HEK293T (cell line): ENCODE data around the gene MAGI2.
A peak's percentile ranks its signal among the peaks of the same experiment; 100 is the strongest.

ENCODE experiments used
- CTCF ChIA-PET: fragments of 350-600 bp; formaldehyde crosslinking; extraction: SDS; loops from one replicate; lab custom pipeline; 2021; ENCODE audit warnings: antibody characterized with exemption, inconsistent platforms; lab: Yijun Ruan, JAX
- POLR2A ChIA-PET: fragments of 350-600 bp; formaldehyde crosslinking; extraction: SDS; loops from one replicate; lab custom pipeline; 2020; ENCODE audit warnings: antibody characterized with exemption, inconsistent platforms; lab: Yijun Ruan, JAX
- DNase-seq: peaks from one replicate; pipeline ENCODE4 v3.0.0; 2012; ENCODE audit warnings: mixed read lengths; ENCODE audit errors: extremely low spot score
- ARNT ChIP-seq: fragments of 450-650 bp; IDR thresholded peaks from 2 replicates; pipeline ENCODE4 v1.6.1; 2017; ENCODE audit warnings: mild to moderate bottlenecking
- BHLHE40 ChIP-seq: fragments of 450-650 bp; IDR thresholded peaks from 2 replicates; pipeline ENCODE4 v1.6.1; 2016; ENCODE audit warnings: mild to moderate bottlenecking, moderate library complexity, borderline replicate concordance
- CTBP1 ChIP-seq: fragments of 450-650 bp; IDR thresholded peaks from 2 replicates; pipeline ENCODE4 v1.6.1; 2016; ENCODE audit warnings: borderline replicate concordance
- ELF4 ChIP-seq: fragments of 450-650 bp; IDR thresholded peaks from 2 replicates; pipeline ENCODE4 v1.6.1; 2017; ENCODE audit warnings: antibody characterized with exemption
- FOXA1 ChIP-seq: fragments of 450-650 bp; IDR thresholded peaks from 2 replicates; pipeline ENCODE4 v1.6.1; 2016; ENCODE audit warnings: mild to moderate bottlenecking
- FOXK2 ChIP-seq: fragments of 450-650 bp; IDR thresholded peaks from 2 replicates; pipeline ENCODE4 v1.6.1; 2016; ENCODE audit warnings: mild to moderate bottlenecking
- FOXM1 ChIP-seq: fragments of 450-650 bp; IDR thresholded peaks from 2 replicates; pipeline ENCODE4 v1.6.1; 2017; ENCODE audit warnings: mild to moderate bottlenecking, borderline replicate concordance
- HDGF ChIP-seq: fragments of 450-650 bp; IDR thresholded peaks from 2 replicates; pipeline ENCODE4 v1.6.1; 2017; ENCODE audit warnings: antibody characterized with exemption, borderline replicate concordance
- L3MBTL2 ChIP-seq: fragments of 450-650 bp; conservative IDR thresholded peaks from 2 replicates; pipeline ENCODE4 v1.6.1; 2016; ENCODE audit warnings: mild to moderate bottlenecking
- LEF1 ChIP-seq: fragments of 450-650 bp; IDR thresholded peaks from 2 replicates; pipeline ENCODE4 v1.6.1; 2017; ENCODE audit warnings: mild to moderate bottlenecking, borderline replicate concordance
- NFRKB ChIP-seq: fragments of 450-650 bp; IDR thresholded peaks from 2 replicates; pipeline ENCODE4 v1.6.1; 2016; ENCODE audit warnings: mild to moderate bottlenecking, moderate library complexity
- SP1 ChIP-seq: fragments of 450-650 bp; IDR thresholded peaks from 2 replicates; pipeline ENCODE4 v1.6.1; 2017
- SUZ12 ChIP-seq: fragments of 450-650 bp; IDR thresholded peaks from 2 replicates; pipeline ENCODE4 v1.6.1; 2016; ENCODE audit warnings: mild to moderate bottlenecking
- TARDBP ChIP-seq: fragments of 450-650 bp; IDR thresholded peaks from 2 replicates; pipeline ENCODE4 v1.6.1; 2016
- ZNF384 ChIP-seq: fragments of 450-650 bp; IDR thresholded peaks from 2 replicates; pipeline ENCODE4 v1.6.1; 2016
- TF ChIP-seq, protein P1 (sequence below): fragments of 450-650 bp; IDR thresholded peaks from 2 replicates; pipeline ENCODE4 v1.6.1; 2016

Gene MAGI2

DNA sequence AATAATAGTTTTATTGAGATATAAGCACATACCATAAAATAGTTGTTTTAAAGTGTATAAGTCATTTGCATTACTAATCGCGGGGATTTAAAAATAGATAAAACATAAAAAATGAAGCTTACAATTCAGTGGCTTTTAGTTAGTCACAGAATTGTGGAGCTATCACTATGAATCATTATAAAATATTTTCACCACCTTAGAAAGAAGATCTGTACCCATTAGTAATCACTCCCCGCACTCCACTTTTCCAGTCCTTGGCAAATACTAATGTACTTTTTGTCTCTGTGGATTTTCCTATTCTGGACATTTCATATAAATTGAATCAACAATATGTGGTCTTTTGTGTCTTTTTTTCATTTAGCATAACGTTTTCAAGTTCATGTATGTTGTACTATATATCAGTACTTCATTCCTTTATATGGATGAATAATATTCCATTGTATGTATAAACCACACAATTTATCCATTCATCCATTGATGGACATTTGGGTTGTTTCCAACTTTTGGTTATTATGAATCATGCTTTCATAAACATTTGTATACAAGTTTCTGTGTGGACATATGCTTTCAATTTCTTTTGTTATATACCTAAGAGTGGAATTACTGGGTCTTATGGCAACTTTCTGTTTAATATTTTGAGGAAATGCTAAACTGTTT lies 162.5 kb downstream of the MAGI2 start:
- TF ChIP-seq SUZ12 = no peak
- no peak for TF ChIP-seq SP1
- TF ChIP-seq HDGF = no peak
- TF ChIP-seq ELF4 = no peak
- TF ChIP-seq, protein P1, sequence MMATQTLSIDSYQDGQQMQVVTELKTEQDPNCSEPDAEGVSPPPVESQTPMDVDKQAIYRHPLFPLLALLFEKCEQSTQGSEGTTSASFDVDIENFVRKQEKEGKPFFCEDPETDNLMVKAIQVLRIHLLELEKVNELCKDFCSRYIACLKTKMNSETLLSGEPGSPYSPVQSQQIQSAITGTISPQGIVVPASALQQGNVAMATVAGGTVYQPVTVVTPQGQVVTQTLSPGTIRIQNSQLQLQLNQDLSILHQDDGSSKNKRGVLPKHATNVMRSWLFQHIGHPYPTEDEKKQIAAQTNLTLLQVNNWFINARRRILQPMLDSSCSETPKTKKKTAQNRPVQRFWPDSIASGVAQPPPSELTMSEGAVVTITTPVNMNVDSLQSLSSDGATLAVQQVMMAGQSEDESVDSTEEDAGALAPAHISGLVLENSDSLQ = no peak
- TF ChIP-seq TARDBP = no peak
- TF ChIP-seq NFRKB = no peak
- TF ChIP-seq ZNF384 = no peak
- TF ChIP-seq LEF1 = no peak
- TF ChIP-seq L3MBTL2 = no peak
- no peak for TF ChIP-seq CTBP1
- TF ChIP-seq ARNT = no peak
- no peak for TF ChIP-seq FOXA1
- no peak for TF ChIP-seq FOXK2
- no peak for TF ChIP-seq BHLHE40
- ChIA-PET CTCF (no interaction called here), POLR2A (no interaction called here)
- no peak for DNase-seq

DNA sequence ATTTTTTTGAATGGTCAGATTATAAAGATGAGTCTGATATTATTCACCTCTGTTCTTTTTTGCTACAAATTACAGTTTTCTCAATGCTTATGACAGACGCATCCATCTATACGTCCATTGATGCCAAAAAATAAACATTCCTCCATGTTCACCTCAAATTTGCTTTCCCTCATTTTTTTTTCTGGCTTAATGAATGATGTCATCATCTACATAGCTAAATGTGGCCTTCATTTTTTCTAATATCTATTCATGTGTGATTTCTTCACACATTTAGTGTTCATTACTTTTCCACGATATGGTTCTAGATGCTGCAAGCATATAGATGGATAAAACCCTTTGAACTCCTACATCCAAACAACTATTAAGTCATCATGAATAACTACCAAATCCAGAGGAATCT lies 163.1 kb downstream of the MAGI2 start:
- CTCF ChIA-PET = no interaction called here
- POLR2A ChIA-PET = no interaction called here
- no peak for TF ChIP-seq FOXM1
- TF ChIP-seq SUZ12 = no peak
- TF ChIP-seq FOXK2 = no peak
- no peak for TF ChIP-seq SP1
- TF ChIP-seq CTBP1 = no peak
- no peak for DNase-seq

DNA sequence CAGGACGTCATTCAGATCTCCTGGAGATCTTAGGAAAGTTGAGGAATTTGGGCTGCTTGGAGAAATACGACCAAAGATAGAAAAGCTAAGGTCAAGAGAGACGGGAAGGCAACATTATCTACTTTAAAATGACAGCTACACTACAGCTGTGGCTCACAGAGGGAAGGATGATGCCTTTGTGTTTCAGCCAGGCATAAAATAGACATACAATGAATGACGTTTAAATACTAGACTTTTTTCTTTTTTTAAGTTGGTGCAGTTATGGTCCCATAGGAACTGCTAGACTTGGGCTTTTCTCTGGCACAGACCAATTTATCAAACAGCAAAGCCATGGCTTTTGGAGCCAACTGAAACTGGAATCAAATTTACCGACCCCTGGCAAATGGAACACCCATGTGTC lies 164.8 kb downstream of the MAGI2 start:
- ChIA-PET POLR2A (no interaction called here), CTCF (interaction anchor here (0.9 to 1.3 kb wide), 2 partner anchors 10 to 453 kb away, joined by 3 to 4 read pairs; no protein-coding TSS in a partner anchor)
- TF ChIP-seq LEF1 (no peak), FOXA1 (no peak), ELF4 (no peak), SUZ12 (no peak), L3MBTL2 (no peak), ZNF384 (no peak), HDGF (no peak), BHLHE40 (no peak), CTBP1 (no peak), NFRKB (no peak), TARDBP (no peak), SP1 (no peak)
- TF ChIP-seq, protein P1 = no peak
- DNase-seq = no peak

DNA sequence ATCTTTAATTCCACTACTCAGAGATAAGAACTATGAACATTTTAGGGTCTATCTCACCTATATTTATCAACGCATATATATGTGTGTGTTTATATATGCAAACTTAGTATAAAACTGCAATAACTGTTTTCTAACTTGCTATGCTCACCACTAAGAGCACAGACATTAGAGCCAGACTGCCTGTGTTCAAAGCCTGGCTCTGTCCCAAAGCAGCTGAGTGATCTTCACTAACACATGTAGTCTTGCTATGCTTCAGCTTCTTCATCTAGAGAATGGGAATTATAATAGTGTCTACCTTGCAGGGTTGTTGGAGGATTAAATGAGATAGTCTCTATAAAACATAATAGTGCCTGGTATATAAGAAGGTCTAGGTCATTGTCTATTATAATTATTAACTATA lies 165.5 kb downstream of the MAGI2 start:
- TF ChIP-seq NFRKB (no peak), TARDBP (no peak), SUZ12 (no peak), ELF4 (no peak), LEF1 (no peak), SP1 (no peak)
- no peak for DNase-seq
- ChIA-PET CTCF (interaction anchor here (1.3 kb wide), 1 partner anchor 10 kb away, joined by 4 read pairs; no protein-coding TSS in a partner anchor), POLR2A (no interaction called here)

DNA sequence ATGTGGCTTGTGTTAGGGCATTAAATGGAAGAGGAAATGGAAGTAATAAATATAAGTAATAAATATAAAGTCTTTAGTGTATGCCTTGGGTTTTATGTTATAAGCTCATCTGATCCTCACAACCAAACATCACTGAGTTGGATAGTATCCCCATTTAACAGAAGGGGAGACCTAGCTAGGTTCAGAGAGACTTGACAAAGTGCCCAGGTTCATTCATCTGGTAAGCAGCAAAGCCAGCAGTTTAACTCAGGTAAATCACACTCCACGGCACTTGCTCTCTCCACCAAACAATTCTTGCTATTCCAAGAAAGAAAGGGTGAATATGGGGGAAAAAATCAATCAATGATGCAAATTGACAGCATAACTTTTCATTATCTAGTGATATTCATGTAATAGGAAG lies 167.3 kb downstream of the MAGI2 start:
- ChIA-PET POLR2A (no interaction called here), CTCF (interaction anchor here (1.4 kb wide), 1 partner anchor 12 kb away, joined by 3 read pairs; no protein-coding TSS in a partner anchor)
- no peak for TF ChIP-seq HDGF
- no peak for TF ChIP-seq ZNF384
- TF ChIP-seq NFRKB = no peak
- TF ChIP-seq SUZ12 = no peak
- no peak for TF ChIP-seq ELF4
- no peak for TF ChIP-seq FOXK2
- no peak for TF ChIP-seq L3MBTL2
- TF ChIP-seq BHLHE40 = no peak
- no peak for TF ChIP-seq SP1
- TF ChIP-seq, protein P1 = no peak
- no peak for TF ChIP-seq FOXM1
- TF ChIP-seq LEF1 = no peak
- TF ChIP-seq ARNT = no peak
- no peak for TF ChIP-seq TARDBP
- TF ChIP-seq CTBP1 = no peak
- no peak for TF ChIP-seq FOXA1
- DNase-seq = no peak

DNA sequence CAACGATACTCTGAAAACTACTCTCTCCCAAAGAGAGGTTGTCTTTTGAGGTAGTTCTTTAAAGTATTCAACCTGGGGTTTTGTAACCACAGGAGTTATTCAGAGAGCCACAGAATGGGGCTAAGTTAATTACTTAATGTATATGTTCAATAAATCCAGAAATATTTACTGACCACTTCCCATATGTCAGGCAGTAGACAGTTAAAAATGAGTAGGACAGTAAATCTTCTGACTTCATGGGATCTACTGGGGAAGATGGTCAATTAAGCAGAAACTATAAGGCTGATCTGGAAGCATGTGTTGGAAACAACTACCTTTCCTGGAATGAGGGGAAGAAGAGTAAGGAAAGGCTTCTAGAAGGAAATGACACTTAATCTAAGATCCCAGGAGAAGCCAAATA lies 167.7 kb downstream of the MAGI2 start:
- TF ChIP-seq, protein P1 = peak; percentile 35; the same call in 1 of the 2 replicates
- TF ChIP-seq HDGF = no peak
- TF ChIP-seq BHLHE40 = no peak
- no peak for DNase-seq
- ChIA-PET POLR2A (no interaction called here), CTCF (no interaction called here)
